Astrocyte of the spinal cord (primary cell): ENCODE results near the gene PADI2.

Experiments
- DNase-seq: peaks from one replicate; pipeline ENCODE4 v3.0.0; 2011; ENCODE audit warnings: low read depth, low spot score
- H3K4me3 ChIP-seq: 2 replicates; pipeline ENCODE4 v1.5.1; 2011; ENCODE audit warnings: low read depth, mild to moderate bottlenecking, low read length, moderate library complexity
- CTCF ChIP-seq: IDR thresholded peaks from 2 replicates; pipeline ENCODE4 v1.5.1; 2012; ENCODE audit warnings: low read depth, mild to moderate bottlenecking, low read length, inconsistent platforms
- in situ Hi-C: cut with HindIII; loops from 2 replicates; pipeline ENCODE4 v1.10.0; 2017; ENCODE audit warnings: low sequenced_read_pairs

PADI2 gene

GRCh38 chr1:17109892-17110554 lies 9.2 kb downstream of the PADI2 start:
- no peak for TF ChIP-seq CTCF
- in situ Hi-C loops, result no loop called here
- H3K4me3 ChIP-seq, result no peak overlapping the region
- DNase-seq, result no peak

- no peak for TF ChIP-seq CTCF
- in situ Hi-C loops, result no loop called here
- DNase-seq, result no peak
- H3K4me3 ChIP-seq, result no peak overlapping the region
These were observed 10.5 kb downstream of the PADI2 start for GRCh38 chr1:17108786-17109185.

- H3K4me3 ChIP-seq, result no peak overlapping the region
- DNase-seq, result no peak
- no peak for TF ChIP-seq CTCF
- in situ Hi-C loops, result no loop called here
These were observed 10.9 kb downstream of the PADI2 start for GRCh38 chr1:17108360-17108759.

GRCh38 chr1:17104782-17105181 lies 14.5 kb downstream of the PADI2 start:
- in situ Hi-C loops, result no loop called here
- DNase-seq, result no peak
- H3K4me3 ChIP-seq, result no peak overlapping the region
- TF ChIP-seq CTCF, result no peak

GRCh38 chr1:17102232-17102631 lies 17.0 kb downstream of the PADI2 start:
- DNase-seq, result no peak
- TF ChIP-seq CTCF, result no peak
- in situ Hi-C loops, result no loop called here
- no peak overlapping the region for H3K4me3 ChIP-seq

- no peak for TF ChIP-seq CTCF
- DNase-seq, result no peak
- in situ Hi-C loops, result no loop called here
These were observed 18.0 kb downstream of the PADI2 start for GRCh38 chr1:17101261-17101660.

More at GRCh38 chr1:17101261-17101660, 18.0 kb downstream of the PADI2 start:
- no peak overlapping the region for H3K4me3 ChIP-seq
